NCI-H1417 treated with DMSO at 0.1 percent for 48 hours (cell line): ENCODE measurements around the gene DPYD.

ENCODE experiments used
- DNase-seq: peaks from one replicate; lab custom pipeline; 2025; lab: John Stamatoyannopoulos, UW

The DPYD gene

DNA sequence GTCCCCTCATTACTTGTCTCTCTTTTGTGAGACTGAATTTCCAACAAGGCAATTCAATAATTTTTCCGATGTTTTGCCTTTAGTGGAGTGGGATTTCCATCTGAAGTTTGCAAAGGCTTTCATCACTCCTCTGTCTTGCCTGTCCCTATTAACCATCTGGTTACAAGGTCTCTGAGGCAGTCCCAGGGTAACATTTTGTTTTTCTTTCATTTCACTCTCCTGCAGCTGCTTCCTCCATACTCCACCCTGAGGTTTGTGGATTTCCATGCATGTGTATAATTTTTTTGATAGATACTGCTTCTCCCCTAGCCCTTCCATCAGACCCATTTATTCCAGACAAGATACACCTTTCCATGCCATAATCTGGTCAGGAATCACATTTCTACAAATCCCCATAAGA lies 832.4 kb downstream of the DPYD start:
- no peak for DNase-seq

DNA sequence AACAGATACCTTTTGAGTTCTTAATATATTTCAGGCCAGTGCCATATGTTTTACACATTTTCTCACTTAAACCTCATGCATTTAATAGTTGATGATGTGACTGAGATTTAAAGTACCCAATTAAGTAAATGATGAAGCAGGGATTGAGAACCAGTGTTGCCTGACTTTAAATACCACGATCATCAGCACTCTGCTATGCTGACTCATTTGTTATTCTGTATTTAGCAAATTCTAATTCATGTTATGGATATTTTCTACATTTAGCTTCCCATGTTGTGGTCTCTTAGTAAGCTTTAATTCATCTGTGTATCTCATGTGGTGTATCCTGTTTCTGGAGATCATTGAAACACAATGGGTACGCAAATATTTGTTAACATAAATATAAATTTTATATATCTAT lies 836.3 kb downstream of the DPYD start:
- no peak for DNase-seq

DNA sequence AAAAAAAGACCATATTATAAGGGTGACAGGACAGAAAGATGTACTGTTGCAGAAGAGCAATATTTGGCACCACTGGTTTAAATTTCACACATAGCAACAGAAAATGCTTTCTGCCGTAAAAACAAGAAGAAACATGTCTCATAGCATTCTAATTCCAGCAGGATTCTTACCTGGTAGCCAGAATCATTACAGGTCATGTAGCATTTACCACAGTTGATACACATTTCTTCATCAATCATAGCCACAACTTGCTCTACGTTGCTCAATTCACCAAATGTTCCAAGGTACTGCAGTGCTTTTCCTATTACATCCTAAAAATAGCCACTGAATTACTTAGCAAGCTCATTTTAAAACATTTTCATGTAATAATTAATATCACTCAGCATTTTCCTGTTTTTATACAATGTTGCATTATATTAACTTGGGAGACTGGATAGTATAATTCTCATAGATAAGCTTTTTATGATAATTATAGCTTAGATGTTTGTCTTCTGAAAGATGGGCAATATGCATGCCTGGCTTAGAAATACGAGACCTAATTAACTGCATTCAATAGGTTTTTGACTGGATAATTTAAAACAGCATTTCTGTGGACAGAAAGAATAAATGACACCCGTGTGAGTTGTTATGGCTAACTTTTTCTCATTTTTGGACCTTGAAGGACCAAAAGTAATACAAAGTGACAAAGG lies 838.5 kb downstream of the DPYD start:
- DNase-seq = no peak

DNA sequence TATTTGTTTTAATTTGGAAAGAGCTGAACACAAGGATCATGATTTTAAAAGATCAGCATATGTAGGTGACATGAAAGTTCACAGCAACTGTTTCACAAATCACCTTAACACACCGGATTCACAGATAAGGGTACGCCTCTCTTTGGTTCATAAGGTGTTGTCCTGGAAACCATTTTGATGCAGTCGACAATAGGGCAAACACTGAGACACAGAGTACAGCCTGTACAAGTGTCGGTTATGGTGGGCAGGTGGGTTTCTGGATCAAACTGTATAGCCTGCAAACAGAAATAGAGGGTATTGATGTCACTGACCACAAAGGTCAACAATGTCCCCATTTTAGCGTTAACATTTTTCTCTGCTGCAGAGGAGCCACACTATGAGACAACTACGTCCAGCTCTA lies 842.0 kb downstream of the DPYD start:
- DNase-seq = no peak

DNA sequence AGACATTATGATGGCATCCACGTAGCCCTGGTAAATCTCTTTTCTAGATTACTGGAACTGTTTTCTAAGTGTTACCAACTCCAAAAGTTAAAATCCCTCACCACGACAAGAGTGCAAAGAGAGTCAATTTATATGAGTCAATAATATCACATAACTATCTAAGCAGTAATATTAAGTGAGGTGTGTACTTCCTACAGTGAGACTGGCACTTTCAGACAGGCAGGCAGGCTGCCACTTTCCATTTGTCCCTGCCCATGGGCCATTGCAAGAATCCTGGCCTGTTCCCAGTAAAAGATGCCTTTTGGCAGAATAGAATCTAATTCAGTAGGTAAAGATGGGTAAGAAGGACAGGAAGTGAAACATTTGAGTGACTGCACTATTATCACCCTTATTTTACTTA lies 843.6 kb downstream of the DPYD start:
- DNase-seq = no peak

DNA sequence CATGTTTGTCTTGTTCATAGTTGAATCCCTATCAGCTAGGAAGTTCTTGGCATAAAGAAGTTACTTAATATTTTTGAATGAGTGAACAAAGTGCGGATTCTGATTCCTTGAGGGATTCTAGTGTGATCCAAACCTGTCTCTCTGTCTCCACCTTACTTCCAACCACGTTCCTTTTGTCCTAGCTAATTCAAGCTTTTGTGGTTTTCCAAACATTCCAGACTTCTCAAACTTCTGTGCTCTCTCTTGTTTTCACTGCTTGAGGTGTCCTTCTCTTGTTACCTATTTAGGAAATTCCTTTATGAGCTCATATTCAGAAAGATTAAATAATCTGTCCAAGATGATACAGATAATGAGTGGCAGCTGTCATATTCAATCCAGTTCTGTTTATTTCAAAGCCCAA lies 846.1 kb downstream of the DPYD start:
- no peak for DNase-seq

DNA sequence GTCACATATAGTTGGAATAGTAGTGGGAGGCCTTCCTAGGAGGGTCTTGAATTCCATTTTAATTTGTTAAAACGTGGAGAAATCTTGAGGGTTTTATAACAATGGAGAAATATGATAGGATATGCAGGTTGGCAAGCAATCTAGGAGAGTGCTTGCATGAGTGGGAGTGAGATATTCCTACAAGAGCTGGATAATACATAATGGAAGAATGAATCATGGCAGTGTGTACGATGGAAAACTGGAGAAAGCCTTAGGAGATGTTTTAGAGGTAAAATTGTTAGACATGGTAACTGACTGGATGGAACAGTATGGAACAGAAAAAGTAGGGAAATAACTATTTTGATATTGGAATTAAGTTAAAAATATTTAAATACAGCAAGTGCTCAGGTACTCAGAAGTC lies 846.9 kb downstream of the DPYD start:
- no peak for DNase-seq

DNA sequence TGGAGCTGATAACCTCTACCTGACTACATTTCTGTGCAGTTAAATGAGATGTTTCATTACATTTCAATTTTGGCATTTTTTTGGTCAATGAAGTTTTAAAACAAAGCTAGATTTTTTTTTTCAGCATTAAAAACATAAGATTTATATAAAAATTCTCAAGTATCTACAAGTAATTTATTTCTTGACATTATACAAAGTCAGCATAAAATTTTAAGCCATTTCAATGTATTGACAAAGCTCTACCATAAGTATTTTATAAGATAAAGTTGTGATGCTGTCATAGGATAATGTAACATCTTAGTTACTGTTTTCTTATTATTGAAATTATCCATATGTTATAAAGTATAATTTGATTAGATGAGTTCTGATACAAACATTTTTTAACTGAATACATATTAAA lies 847.7 kb downstream of the DPYD start:
- no peak for DNase-seq

DNA sequence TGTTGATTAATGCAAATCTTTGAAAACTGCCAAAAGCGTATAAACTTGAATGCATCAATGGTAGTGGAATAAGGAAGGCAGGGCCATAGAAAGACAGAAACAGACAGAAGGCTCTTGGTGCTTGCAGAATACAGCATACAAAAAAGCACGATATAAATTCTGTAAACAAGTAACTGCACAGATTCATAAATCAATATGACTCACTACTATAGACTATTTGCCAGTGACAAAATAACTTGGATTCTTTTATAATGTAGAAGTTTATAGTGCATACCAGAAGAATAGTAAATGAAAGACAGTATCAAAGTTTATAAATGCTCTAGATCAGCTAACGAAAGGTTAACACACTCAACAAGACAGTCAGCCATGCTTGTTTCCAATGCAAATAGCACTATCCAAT lies 849.7 kb downstream of the DPYD start:
- DNase-seq = no peak

DNA sequence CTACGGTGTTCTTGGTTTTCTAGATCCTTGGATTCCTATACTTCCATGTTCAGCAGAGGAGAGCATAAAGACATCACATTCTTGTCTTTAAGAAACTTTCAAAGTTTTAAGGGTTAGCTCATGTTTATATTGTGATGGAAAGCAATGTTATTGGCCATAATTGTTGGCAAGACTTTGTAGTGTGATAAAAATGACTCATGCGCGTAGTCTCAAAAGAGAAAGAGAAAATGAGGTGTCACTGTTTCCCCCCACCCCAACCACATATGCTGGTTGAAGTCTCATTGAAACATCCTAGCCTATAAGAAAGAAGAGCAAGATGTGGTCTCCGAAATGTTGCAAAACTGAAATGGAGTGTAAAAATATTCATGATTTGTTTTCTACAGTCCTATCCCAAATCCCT lies 850.5 kb downstream of the DPYD start:
- no peak for DNase-seq

DNA sequence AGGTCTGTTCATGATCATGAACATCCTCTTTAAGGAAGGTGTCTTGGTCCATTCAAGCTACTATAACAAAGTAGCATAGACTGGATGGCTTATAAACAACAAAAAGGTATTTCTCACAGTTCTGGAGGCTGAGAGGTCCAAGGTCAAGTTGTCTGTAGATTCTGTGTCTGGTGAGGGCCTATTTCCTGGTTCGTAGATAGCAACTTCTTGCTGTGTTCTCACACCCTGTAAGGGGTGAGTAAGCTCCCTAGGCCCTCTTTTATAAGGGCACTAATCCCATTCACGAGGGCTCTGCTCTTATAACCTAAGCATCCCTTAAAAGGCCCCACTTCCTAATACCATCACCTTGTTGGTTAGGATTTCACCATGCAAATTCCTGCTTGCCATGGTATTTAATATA lies 851.5 kb downstream of the DPYD start:
- DNase-seq = no peak

DNA sequence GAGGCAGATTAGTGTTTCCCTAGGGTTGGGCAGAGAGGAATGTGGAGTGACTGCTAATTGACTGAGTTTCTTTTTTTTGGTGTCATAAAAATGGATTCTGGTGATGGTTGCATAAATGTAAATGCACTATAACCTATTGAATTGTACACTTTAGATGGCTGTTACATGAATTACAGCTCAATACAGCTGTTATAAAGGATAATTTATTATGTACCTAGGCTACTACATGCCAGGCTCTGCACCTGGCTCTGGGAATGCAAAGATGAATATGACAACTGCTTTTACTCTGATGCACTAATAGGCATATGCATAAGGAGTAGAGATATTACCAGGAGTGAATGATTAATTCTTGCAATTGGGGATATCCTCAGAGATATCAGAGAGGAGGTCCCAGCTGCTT lies 854.0 kb downstream of the DPYD start:
- DNase-seq = no peak

DNA sequence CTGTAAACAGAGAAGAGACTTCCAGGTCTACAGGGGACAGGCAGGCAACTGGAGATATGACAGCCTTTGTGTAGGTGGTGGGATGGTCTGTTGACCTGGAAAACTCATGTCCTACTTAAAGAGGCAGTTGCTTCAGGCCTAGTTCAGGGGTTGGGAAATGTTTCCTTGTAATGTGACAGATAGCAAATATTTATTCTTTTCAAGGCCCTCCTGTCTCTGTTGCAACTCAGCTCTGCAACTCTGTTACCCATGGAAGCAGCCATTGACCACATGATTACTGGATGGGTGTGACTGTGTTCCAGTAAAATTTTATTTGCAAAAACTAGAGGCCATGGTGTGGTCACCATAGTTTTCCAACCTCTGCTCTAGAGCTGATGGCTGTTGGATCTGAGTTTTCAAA lies 857.3 kb downstream of the DPYD start:
- no peak for DNase-seq

DNA sequence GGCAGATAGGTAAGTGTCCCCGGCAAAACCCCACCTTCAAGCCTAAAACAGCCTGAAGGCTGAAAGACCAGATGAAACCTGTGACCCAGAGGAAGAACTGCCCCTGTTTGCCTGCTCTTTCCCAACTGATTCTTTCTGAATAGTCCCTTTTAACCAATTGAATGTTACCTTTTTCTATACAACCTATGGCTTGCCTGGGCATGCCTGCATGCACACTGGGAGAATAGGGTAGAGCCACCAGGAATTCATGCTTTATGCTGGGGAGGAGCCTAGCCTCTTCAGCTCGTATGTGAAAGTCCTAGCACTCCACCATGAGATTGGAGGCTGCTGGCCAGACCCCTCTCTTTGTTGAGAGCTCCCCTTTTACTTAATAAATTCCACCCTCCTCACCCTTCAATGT lies 859.2 kb downstream of the DPYD start:
- DNase-seq = no peak

DNA sequence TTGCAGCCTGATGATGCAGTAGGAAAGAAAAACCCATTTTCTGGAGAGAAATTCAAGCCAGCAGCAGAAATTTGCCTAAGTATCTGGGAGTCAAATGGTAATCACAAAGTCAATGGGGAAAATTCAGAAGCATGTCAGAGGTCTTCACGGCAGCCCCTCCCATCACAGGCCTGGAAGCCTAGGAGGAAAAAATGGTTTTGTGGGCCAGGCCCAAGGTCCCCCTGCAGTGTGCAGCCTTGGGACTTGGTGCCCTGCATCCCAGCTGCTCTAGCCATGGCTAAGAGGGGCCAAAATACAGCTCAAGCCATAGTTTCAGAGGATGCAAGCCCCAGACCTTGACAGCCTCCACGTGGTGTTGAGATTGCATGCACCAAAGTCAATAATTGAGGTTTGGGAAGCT lies 864.4 kb downstream of the DPYD start:
- DNase-seq = no peak

DNA sequence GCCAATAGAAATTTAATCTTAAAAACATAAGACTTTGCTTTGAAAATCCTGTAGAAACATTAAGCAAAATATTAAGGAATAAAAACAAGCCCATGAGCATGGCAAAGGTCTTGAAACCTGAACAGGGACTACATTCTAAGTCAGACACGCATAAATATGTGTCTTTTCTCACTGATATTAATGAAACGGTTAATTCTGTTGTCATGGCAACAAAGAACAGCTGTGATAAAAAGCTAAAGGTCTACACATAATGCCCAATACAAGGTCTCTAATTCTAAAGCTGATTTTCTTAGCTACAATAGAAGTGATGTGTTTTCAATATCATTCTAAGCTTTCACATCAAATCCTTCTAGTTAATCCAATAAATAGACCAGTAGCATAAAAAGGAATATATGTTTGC lies 867.6 kb downstream of the DPYD start:
- DNase-seq = no peak

DNA sequence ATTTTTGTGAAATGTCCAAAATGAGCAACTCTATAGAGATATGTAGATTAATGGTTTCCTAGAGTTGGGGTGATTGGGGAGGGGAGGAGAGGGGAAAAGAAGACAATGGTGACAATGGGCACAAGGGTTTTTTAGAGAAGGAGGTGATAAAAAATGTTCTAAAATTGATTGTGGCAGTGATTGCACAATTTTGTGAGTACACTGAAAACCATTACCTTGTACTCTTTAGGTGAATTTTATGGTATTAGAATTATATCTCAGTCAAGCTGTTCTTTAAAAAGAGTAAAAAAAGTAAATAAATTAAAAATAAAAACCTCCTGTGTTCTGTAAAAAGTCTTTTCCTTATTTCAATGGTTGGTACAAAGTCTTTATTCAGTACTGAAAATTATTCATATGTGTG lies 869.0 kb downstream of the DPYD start:
- no peak for DNase-seq

DNA sequence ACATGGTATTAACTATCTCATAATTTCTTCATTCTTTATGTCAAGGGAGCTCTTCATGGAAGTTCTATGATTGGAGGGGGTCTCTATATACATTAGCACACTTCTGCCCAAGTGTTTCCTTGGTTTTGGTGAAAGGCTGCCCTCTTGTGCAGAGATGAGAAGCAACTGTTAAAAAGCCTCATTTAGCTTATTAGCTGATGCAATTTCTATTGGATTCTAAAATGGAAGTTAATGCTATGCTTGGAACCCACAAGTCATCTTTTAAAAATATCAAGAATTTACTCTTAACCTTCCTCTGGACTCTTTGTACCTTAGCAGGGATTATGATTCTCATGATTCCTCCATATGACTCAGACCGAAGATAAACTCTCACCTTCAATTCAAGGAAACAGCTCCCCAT lies 870.3 kb downstream of the DPYD start:
- DNase-seq = no peak

DNA sequence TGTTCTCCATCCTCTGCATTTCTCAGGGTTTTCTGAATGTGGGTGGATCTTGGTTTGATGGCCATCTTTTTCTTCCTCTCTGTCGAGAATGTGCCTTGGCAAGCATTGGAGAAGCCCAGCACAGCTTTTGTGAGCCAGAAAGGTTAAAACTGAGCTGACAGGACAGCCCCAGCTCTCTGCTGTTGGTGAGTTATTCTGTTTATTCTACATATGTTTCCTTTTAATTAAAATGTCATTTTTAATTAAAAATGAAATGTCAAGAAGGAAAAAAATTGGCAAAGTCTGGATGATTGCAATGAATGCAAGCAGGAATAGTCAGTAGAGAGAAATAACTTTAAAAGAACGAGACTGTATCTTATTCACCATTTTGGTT lies 873.4 kb downstream of the DPYD start:
- no peak for DNase-seq

DNA sequence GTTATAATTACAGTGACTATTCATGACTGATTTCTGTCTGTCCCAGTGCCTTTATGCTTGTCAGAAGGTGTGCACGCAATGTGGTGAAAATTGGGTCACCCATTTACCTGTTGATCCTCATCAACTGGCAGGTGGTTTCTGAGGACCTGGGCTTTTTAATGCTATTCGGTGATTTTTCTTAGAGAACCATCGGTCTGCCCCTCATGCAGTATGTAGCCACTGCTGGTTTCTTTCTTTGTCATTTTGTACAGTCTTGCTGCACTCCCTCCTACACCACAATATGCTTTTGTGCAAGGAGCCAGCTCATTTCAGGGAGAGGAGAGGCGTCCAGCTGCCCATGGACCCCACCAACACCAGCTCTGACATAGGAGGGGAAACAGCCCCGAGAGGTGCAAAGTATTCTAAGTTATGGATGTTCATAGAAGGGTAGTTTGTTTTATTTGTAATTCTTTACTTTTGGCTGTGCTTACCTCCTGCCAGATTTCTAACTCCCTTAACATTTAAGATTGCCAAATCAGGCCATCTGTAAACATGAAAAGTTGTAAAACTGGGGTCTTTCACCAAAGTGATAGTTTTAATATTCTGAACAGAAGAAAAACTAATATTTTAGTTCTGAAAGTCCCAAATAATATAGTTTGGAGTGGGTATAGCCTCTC lies 873.9 kb downstream of the DPYD start:
- DNase-seq = no peak

DNA sequence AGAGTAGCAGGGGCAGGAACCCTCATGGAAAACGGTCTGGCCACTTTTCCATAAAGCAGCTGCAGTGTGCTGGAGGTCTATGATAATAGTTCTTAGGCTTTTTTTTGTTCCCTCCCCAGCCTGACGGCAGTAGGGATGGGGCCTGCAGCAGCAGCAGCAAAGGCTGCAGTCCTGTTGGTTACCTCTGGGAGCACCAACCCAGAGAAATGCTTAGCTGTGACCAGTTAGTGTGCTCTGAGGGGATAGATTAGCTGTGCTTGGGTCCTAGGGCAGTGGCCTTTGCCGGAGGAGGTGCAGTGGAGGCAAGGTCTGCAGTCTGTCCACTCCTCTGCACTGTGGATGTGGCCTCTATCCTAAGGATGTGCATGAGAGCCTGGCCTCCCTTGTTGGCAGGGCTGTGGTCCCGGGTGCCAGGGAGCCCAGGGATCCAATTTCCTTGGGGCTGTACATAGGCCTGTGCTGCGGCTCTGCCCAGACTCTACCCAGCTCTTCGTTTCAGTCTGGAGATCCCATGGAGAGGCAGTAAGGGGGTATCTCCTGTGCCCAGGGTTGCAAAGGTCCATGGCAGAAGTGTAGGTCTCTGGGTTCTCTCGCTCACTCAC lies 876.6 kb downstream of the DPYD start:
- no peak for DNase-seq

DNA sequence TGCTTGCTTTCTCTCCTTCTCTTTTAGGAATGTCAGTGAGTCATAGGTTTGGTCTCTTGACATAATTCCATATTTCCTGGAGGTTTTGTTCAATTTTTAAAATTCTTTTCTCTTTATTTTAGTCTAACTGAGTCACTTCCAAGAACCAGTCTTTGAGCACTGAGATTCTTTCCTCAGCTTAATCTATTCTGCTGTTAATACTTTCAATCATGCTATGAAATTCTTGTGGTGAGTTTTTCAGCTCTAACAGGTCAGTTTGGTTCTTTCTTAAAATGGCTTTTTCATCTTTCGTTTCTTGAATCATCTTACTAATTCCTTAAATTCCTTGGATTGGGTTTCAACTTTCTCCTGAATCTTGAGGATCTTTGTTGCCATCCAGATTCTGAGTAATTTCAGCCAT lies 878.3 kb downstream of the DPYD start:
- DNase-seq = no peak

DNA sequence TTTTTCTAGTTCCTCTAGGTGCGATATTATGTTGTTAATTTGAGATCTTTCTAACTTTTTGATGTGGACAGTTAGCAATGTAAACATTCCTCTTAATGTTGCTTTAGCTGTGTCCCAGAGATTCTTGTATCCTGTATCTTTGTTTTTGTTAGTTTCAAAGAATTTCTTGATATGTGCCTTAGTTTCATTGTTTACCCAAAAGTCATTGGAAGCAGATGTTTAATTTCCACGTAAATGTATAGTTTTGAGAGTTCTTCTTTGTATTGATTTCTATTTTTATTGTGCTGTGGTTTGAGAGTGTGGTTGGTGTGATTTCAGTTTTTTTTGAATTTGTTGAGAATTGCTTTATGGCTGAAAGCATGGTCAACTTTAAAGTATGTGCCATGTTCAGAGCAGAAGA lies 879.8 kb downstream of the DPYD start:
- DNase-seq = no peak

DNA sequence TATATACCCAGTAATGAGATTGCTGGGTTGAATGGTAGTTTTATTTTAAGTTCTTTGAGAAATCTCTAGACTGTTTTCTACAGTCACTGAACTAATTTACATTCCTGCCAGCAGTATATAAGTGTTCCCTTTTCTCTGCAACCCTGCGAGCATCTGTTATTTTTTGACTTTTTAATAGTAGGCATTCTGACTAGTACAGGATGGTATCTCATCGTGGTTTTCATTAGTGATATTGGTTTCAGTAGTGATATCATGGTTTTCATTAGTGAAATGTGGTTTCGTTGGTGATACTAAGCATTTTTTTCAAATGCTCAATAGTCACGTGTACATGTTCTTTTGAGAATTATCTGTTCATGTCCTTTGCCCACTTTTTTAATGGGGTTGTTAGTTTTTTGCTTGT lies 882.4 kb downstream of the DPYD start:
- DNase-seq = no peak
